HepG2 (cell line): Measurements from ENCODE around the gene TMEM131L. TPM values are rescaled to one million over a fixed set of nuclear protein-coding genes. Genes with fewer than 3 reads are reported as not detected.

Experiments
- ATAC-seq: fragments of 200-7000 bp; cut with Tn5 transposase; 3 replicates; pipeline ENCODE4 v1.9.1; 2020; ENCODE audit warnings: mild to moderate bottlenecking, moderate library complexity
- BruUV-seq: library from RNA; stranded (reverse); fragments of 400-500 nt; replicated peaks from 2 replicates; lab custom pipeline; 2021; lab: Mats Ljungman, UMichigan
- CTCF ChIA-PET: fragments of 300-600 bp; formaldehyde crosslinking; extraction: SDS; loops from one replicate; lab custom pipeline; 2021; ENCODE audit warnings: low total read pairs, inconsistent platforms, low intra/inter-chr PET ratio; lab: Yijun Ruan, JAX
- POLR2A ChIA-PET: fragments of 350-600 bp; sonication (Branson Sonifier 250); formaldehyde crosslinking; loops from one replicate; lab custom pipeline; 2020; ENCODE audit warnings: antibody characterized with exemption, inconsistent platforms; lab: Yijun Ruan, JAX
- DNase-seq: peaks from one replicate; pipeline ENCODE4 v3.0.0-alpha.2; 2015; ENCODE audit warnings: low spot score
- FAIRE-seq: peaks from 3 replicates; lab custom pipeline; 2011; peaks lifted over from hg19 to GRCh38; lab: Jason Lieb, UNC
- H2AFZ ChIP-seq: one replicate; pipeline ENCODE4 v1.6.1; 2011; ENCODE audit warnings: low read length, inconsistent platforms
- H3K27ac ChIP-seq: fragments of 300-600 bp; 3 replicates; pipeline ENCODE4 v1.8.0; 2011; ENCODE audit warnings: mixed run types, mild to moderate bottlenecking, mixed read lengths, low read length, inconsistent platforms; ENCODE audit not compliant: insufficient read depth; ENCODE audit errors: extremely low read length
- H3K27me3 ChIP-seq, 2 experiments: fragments of 200-600 bp in 1 of 2; 2 replicates in 1 of 2; 3 replicates in 1 of 2; pipeline versions ENCODE4 v1.6.0 to v1.8.0; 2011; ENCODE audit warnings: low read length in 2 of 2, mild to moderate bottlenecking in 2 of 2, moderate library complexity in 2 of 2, inconsistent platforms in 1 of 2; ENCODE audit not compliant: insufficient read depth in 2 of 2, control insufficient read depth in 1 of 2
- H3K36me3 ChIP-seq, 2 experiments: fragments of 200-600 bp in 1 of 2; replicated peaks in 1 of 2; 2 replicates in 1 of 2; 3 replicates in 1 of 2; pipeline versions ENCODE4 v1.5.1 to v1.8.0; 2011; ENCODE audit warnings: low read length in 2 of 2, inconsistent platforms in 1 of 2; ENCODE audit not compliant: insufficient read depth in 2 of 2, control insufficient read depth in 1 of 2
- H3K4me1 ChIP-seq: 2 replicates; pipeline ENCODE4 v1.5.1; 2012; ENCODE audit warnings: low read length, inconsistent platforms; ENCODE audit not compliant: insufficient read depth
- H3K4me2 ChIP-seq: 2 replicates; pipeline ENCODE4 v1.6.0; 2011; ENCODE audit warnings: low read depth, low read length, inconsistent platforms
- H3K4me3 ChIP-seq, 3 experiments: fragments of 200-600 bp in 1 of 3; sonication (generic), shearing (Covaris generic) in 1 of 3; replicated peaks in 1 of 3; 2 replicates each; pipeline ENCODE4 v1.5.1; 2011 to 2016; ENCODE audit warnings: low read length in 3 of 3, inconsistent platforms in 2 of 3, low read depth in 2 of 3, mild to moderate bottlenecking in 2 of 3, control low read depth in 1 of 3, mixed read lengths in 1 of 3; ENCODE audit not compliant: insufficient read depth in 1 of 3
- H3K79me2 ChIP-seq: one replicate; pipeline ENCODE4 v1.6.1; 2011; ENCODE audit warnings: low read length, inconsistent platforms; ENCODE audit not compliant: insufficient read depth
- H3K9ac ChIP-seq: 2 replicates; pipeline ENCODE4 v1.6.0; 2011; ENCODE audit warnings: mild to moderate bottlenecking, low read depth, low read length, inconsistent platforms; ENCODE audit not compliant: insufficient read depth
- H3K9me3 ChIP-seq: 2 replicates; pipeline ENCODE4 v1.5.1; 2012; ENCODE audit warnings: mild to moderate bottlenecking, low read length
- H4K20me1 ChIP-seq: 2 replicates; pipeline ENCODE4 v1.6.0; 2011; ENCODE audit warnings: inconsistent platforms, mild to moderate bottlenecking, low read length, moderate library complexity; ENCODE audit not compliant: insufficient read depth
- ARHGAP35 ChIP-seq: sonication (generic); formaldehyde crosslinking; IDR thresholded peaks from 2 replicates; pipeline ENCODE4 v1.9.0; 2022; ENCODE audit warnings: mild to moderate bottlenecking, inconsistent platforms, moderate library complexity, missing genetic modification reagents, borderline replicate concordance
- CEBPG ChIP-seq: IDR thresholded peaks from 2 replicates; pipeline ENCODE4 v1.6.1; 2016
- KDM1A ChIP-seq: IDR thresholded peaks from 2 replicates; pipeline ENCODE4 v1.6.1; 2016; ENCODE audit warnings: missing compliant biosample characterization
- KLF16 ChIP-seq, 2 experiments: sonication (generic) in 1 of 2; formaldehyde crosslinking in 1 of 2; IDR thresholded peaks; 2 replicates each; pipeline versions ENCODE4 v1.6.1 to v1.8.0; 2016 to 2023; ENCODE audit warnings: missing genetic modification reagents in 2 of 2, missing compliant biosample characterization in 1 of 2
- TBP ChIP-seq: sonication (generic); formaldehyde crosslinking; IDR thresholded peaks from 2 replicates; pipeline ENCODE4 v1.5.0; 2020; ENCODE audit warnings: missing genetic modification reagents
- ZKSCAN1 ChIP-seq: fragments of 150-350 bp; IDR thresholded peaks from 2 replicates; pipeline ENCODE4 v1.6.1; 2014; ENCODE audit warnings: low read length
- ZNF558 ChIP-seq: sonication (generic); formaldehyde crosslinking; IDR thresholded peaks from 2 replicates; pipeline ENCODE4 v1.9.0; 2022; ENCODE audit warnings: mild to moderate bottlenecking, missing genetic modification reagents, borderline replicate concordance
- ZNF816 ChIP-seq: sonication (generic); formaldehyde crosslinking; IDR thresholded peaks from 2 replicates; pipeline ENCODE4 v1.8.0; 2022; ENCODE audit warnings: missing genetic modification reagents, mild to moderate bottlenecking, borderline replicate concordance
- WGBS: methylation state at CpG from one replicate; pipeline ENCODE4 v1.1.6; 2017; ENCODE audit warnings: low lambda C conversion rate; 5-methylcytosine and 5-hydroxymethylcytosine counted together
- in situ Hi-C: cut with HindIII; loops from 2 replicates; pipeline ENCODE4 v1.10.0; 2017; ENCODE audit warnings: low pct_unique_long_range_greater_than_20kb; ENCODE audit not compliant: extremely low pct_ligation_motif_present
- intact Hi-C: fragments of 100-400 bp; cut with micrococcal nuclease; formaldehyde crosslinking; loops from one replicate; pipeline ENCODE4 v1.10.0; 2022; ENCODE audit not compliant: unreplicated experiment
- polyA plus RNA-seq, 8 experiments: library from polyadenylated mRNA; depleted of rRNA in 3 of 8; stranded (reverse) in 7 of 8; unstranded in 1 of 8; fragments of >200 nt; fragmentation: Illumina TruSeq in 4 of 8; extraction: Trizol in 4 of 8; gene quantifications; 2 replicates each; pipeline versions ENCODE4 v1.2.1 to v1.2.3, GENCODE V29; 2011 to 2016; ENCODE audit warnings: low read depth in 4 of 8, missing spikeins in 1 of 8, mixed read lengths in 1 of 8; ENCODE audit not compliant: insufficient read depth in 1 of 8
- total RNA-seq, 5 experiments: library from RNA; depleted of rRNA; stranded (reverse); fragments of >200 nt; fragmentation: Illumina TruSeq; extraction: Trizol; gene quantifications; 2 replicates each; pipeline ENCODE4 v1.2.3, GENCODE V29; 2016; ENCODE audit warnings: low read depth in 1 of 5
- TF ChIP-seq, protein P1 (sequence below): sonication (generic); formaldehyde crosslinking; IDR thresholded peaks from 2 replicates; pipeline ENCODE4 v1.8.0; 2022; ENCODE audit warnings: mild to moderate bottlenecking, missing genetic modification reagents, moderate library complexity
- TF ChIP-seq, protein P2 (sequence below): sonication (generic); formaldehyde crosslinking; IDR thresholded peaks from 2 replicates; pipeline ENCODE4 v1.5.1; 2020; ENCODE audit warnings: mild to moderate bottlenecking, missing genetic modification reagents
- TF ChIP-seq, protein P3 (sequence below): fragments of 450-650 bp; IDR thresholded peaks from 2 replicates; pipeline ENCODE4 v1.6.1; 2017; ENCODE audit warnings: mild to moderate bottlenecking
- TF ChIP-seq, protein P4 (sequence below): sonication (generic); formaldehyde crosslinking; IDR thresholded peaks from 2 replicates; pipeline ENCODE4 v1.9.0; 2021; ENCODE audit warnings: missing genetic modification reagents, borderline replicate concordance

TMEM131L gene
- total and polyA plus RNA-seq, 2 of the 13 experiments (the other 11 are each of a cell fraction or from before 2014, with no cell fraction given): 2.2 to 4.5 TPM

DNA sequence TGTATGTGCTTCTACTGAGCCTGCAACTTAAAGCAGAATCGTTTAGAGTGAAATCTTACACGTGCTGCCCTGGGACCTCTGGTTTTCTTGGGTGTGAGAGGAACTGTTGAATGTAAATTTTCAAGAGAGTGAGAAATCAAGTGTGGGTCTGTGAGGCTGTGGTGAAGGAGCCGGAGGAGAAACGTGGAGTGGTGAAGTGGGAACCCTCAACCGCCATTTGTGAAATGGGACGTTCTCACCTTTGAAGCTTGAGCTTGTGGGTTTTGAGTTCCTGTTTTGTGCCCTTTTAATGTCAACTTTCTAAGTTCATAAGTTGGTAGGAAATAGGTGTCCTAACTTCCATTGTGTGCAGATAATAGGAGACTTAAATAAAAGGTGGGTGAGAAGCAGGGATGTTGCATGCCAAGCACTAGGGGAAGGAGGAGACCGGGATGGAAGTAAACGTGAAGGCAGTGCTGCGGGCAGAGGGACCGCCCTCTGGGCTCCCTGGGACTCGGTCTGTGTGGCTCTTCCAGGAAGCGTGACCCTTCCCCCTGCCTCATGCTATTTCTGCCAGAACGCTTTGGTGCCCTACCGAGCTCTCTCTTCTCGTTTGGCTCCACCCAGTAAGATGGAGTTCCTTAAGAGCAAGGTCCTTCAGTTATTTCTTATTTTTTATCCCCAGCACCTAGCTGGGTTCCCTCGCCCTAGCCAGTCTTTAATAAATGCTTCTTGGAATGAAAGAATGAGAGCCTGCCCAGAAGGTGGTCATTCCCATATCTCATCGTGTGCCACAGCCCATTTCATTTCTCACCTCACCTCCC is 56.0 kb downstream of the TMEM131L start (continued):
- TF ChIP-seq, protein P1, sequence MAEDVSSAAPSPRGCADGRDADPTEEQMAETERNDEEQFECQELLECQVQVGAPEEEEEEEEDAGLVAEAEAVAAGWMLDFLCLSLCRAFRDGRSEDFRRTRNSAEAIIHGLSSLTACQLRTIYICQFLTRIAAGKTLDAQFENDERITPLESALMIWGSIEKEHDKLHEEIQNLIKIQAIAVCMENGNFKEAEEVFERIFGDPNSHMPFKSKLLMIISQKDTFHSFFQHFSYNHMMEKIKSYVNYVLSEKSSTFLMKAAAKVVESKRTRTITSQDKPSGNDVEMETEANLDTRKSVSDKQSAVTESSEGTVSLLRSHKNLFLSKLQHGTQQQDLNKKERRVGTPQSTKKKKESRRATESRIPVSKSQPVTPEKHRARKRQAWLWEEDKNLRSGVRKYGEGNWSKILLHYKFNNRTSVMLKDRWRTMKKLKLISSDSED (CRISPR knock-in tag): no peak
- no peak for TF ChIP-seq KDM1A (CRISPR knock-in tag)
- TF ChIP-seq ZNF816: no peak
- no peak for TF ChIP-seq ZKSCAN1
- no peak for TF ChIP-seq TBP (CRISPR knock-in tag)
- TF ChIP-seq, protein P2, sequence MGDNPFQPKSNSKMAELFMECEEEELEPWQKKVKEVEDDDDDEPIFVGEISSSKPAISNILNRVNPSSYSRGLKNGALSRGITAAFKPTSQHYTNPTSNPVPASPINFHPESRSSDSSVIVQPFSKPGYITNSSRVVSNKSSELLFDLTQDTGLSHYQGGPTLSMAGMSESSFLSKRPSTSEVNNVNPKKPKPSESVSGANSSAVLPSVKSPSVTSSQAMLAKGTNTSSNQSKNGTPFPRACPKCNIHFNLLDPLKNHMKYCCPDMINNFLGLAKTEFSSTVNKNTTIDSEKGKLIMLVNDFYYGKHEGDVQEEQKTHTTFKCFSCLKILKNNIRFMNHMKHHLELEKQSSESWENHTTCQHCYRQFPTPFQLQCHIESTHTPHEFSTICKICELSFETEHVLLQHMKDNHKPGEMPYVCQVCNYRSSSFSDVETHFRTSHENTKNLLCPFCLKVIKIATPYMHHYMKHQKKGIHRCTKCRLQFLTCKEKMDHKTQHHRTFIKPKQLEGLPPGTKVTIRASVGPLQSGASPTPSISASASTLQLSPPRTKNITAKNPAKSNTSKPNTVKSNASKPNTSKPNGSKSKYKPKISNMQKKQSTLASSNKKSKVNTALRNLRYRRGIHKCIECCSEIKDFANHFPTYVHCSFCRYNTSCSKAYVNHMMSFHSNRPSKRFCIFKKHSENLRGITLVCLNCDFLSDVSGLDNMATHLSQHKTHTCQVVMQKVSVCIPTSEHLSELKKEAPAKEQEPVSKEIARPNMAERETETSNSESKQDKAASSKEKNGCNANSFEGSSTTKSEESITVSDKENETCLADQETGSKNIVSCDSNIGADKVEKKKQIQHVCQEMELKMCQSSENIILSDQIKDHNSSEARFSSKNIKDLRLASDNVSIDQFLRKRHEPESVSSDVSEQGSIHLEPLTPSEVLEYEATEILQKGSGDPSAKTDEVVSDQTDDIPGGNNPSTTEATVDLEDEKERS (CRISPR knock-in tag): no peak
- TF ChIP-seq KLF16 (CRISPR knock-in tag; IDR thresholded peaks at IDR 0.05): no peak

DNA sequence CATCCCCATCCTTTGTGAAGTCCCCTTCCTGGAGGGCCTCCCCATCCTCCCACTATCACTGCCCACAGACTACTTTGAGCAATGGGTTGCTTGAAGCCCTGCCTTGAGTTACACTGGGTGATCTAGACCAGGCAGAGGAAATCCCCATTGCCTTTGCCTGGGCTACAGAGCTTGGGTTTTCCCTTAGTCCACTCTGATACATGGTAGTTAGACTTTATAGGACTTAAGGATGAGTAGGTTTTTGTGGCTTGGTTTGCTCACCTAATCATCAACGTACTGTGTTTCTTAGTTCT is 56.6 kb downstream of the TMEM131L start:
- ChIA-PET CTCF (no interaction called here), POLR2A (no interaction called here)
- peaks cover 30% of the 10 kb centered on the region for H3K4me1 ChIP-seq
- no peaks in the 10 kb centered on the region for H3K9me3 ChIP-seq
- 95% methylated on average over 1 of the region's 1 CpG for WGBS
- intact Hi-C loops: no loop called here
- H3K79me2 ChIP-seq: no peaks in the 10 kb centered on the region
- no peaks in the 10 kb centered on the region; a peak in 1 of 5 replicates for H3K36me3 ChIP-seq
- DNase-seq: no peak
- no peaks in the 10 kb centered on the region for H4K20me1 ChIP-seq
- H3K4me3 ChIP-seq: no peak overlapping the region
- FAIRE-seq: no peak
- H3K4me2 ChIP-seq: no peak overlapping the region
- no TSS peak for BruUV-seq
- in situ Hi-C loops: no loop called here
- no peak overlapping the region for H3K9ac ChIP-seq
- H3K27ac ChIP-seq: no peak overlapping the region
- ATAC-seq: no peak
- no peak overlapping the region for H2AFZ ChIP-seq
- H3K27me3 ChIP-seq: no peaks in the 10 kb centered on the region
- no peak for TF ChIP-seq ZNF558 (CRISPR knock-in tag)
- TF ChIP-seq ARHGAP35: no peak
- TF ChIP-seq, protein P3, sequence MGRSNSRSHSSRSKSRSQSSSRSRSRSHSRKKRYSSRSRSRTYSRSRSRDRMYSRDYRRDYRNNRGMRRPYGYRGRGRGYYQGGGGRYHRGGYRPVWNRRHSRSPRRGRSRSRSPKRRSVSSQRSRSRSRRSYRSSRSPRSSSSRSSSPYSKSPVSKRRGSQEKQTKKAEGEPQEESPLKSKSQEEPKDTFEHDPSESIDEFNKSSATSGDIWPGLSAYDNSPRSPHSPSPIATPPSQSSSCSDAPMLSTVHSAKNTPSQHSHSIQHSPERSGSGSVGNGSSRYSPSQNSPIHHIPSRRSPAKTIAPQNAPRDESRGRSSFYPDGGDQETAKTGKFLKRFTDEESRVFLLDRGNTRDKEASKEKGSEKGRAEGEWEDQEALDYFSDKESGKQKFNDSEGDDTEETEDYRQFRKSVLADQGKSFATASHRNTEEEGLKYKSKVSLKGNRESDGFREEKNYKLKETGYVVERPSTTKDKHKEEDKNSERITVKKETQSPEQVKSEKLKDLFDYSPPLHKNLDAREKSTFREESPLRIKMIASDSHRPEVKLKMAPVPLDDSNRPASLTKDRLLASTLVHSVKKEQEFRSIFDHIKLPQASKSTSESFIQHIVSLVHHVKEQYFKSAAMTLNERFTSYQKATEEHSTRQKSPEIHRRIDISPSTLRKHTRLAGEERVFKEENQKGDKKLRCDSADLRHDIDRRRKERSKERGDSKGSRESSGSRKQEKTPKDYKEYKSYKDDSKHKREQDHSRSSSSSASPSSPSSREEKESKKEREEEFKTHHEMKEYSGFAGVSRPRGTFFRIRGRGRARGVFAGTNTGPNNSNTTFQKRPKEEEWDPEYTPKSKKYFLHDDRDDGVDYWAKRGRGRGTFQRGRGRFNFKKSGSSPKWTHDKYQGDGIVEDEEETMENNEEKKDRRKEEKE: no peak
- TF ChIP-seq CEBPG (CRISPR knock-in tag): no peak
- TF ChIP-seq, protein P4, sequence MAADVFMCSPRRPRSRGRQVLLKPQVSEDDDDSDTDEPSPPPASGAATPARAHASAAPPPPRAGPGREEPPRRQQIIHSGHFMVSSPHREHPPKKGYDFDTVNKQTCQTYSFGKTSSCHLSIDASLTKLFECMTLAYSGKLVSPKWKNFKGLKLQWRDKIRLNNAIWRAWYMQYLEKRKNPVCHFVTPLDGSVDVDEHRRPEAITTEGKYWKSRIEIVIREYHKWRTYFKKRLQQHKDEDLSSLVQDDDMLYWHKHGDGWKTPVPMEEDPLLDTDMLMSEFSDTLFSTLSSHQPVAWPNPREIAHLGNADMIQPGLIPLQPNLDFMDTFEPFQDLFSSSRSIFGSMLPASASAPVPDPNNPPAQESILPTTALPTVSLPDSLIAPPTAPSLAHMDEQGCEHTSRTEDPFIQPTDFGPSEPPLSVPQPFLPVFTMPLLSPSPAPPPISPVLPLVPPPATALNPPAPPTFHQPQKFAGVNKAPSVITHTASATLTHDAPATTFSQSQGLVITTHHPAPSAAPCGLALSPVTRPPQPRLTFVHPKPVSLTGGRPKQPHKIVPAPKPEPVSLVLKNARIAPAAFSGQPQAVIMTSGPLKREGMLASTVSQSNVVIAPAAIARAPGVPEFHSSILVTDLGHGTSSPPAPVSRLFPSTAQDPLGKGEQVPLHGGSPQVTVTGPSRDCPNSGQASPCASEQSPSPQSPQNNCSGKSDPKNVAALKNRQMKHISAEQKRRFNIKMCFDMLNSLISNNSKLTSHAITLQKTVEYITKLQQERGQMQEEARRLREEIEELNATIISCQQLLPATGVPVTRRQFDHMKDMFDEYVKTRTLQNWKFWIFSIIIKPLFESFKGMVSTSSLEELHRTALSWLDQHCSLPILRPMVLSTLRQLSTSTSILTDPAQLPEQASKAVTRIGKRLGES (CRISPR knock-in tag): no peak
